HEK293 (cell line): ENCODE measurements around the gene KLF7.
A peak's percentile ranks its signal among the peaks of the same experiment; 100 is the strongest.

ENCODE experiments used
- CTCF ChIA-PET: fragments of 350-600 bp; formaldehyde crosslinking; extraction: SDS; loops from one replicate; lab custom pipeline; 2021; ENCODE audit warnings: antibody characterized with exemption; lab: Yijun Ruan, JAX
- POLR2A ChIA-PET: fragments of 300-600 bp; formaldehyde crosslinking; extraction: SDS; loops from one replicate; lab custom pipeline; 2020; ENCODE audit warnings: antibody characterized with exemption, inconsistent platforms; lab: Yijun Ruan, JAX
- H3K27ac ChIP-seq: fragments of 200-500 bp; sonication (Bioruptor generic); 2 replicates; pipeline ENCODE4 v1.5.1; 2014; ENCODE audit warnings: low read depth, low read length, control low read depth, inconsistent platforms; ENCODE audit errors: extremely low read depth
- H3K36me3 ChIP-seq, 2 experiments: fragments of 200-500 bp in 1 of 2; sonication (Bioruptor generic) in 1 of 2; 1 replicate in 1 of 2; 2 replicates in 1 of 2; pipeline ENCODE4 v1.5.1; 2014 to 2017; ENCODE audit warnings: inconsistent platforms in 2 of 2, low read length in 2 of 2; ENCODE audit not compliant: control insufficient read depth in 2 of 2, insufficient read depth in 1 of 2
- H3K4me1 ChIP-seq: fragments of 200-500 bp; sonication (Bioruptor generic); 2 replicates; pipeline ENCODE4 v1.5.1; 2014; ENCODE audit warnings: mild to moderate bottlenecking, low read length, inconsistent platforms; ENCODE audit not compliant: control insufficient read depth, insufficient read depth
- H3K4me3 ChIP-seq: 2 replicates; pipeline ENCODE4 v1.5.1; 2011; ENCODE audit warnings: low read depth, mild to moderate bottlenecking, control low read depth, low read length, moderate library complexity
- H3K9me3 ChIP-seq: fragments of 200-500 bp; sonication (Bioruptor generic); 2 replicates; pipeline ENCODE4 v1.5.1; 2014; ENCODE audit warnings: low read depth, low read length, inconsistent platforms; ENCODE audit not compliant: control insufficient read depth, insufficient read depth
- BCL11B ChIP-seq: fragments of 450-650 bp; formaldehyde crosslinking; IDR thresholded peaks from 2 replicates; pipeline ENCODE4 v1.5.1; 2016; ENCODE audit warnings: low read depth, missing biosample characterization, missing genetic modification characterization
- GFI1B ChIP-seq: fragments of 450-650 bp; formaldehyde crosslinking; IDR thresholded peaks from 2 replicates; pipeline ENCODE4 v1.5.1; 2016; ENCODE audit warnings: missing biosample characterization, missing genetic modification characterization
- KLF16 ChIP-seq: fragments of 450-650 bp; formaldehyde crosslinking; IDR thresholded peaks from 2 replicates; pipeline ENCODE4 v1.5.1; 2017; ENCODE audit warnings: missing biosample characterization, missing genetic modification characterization
- PRDM6 ChIP-seq: fragments of 450-650 bp; formaldehyde crosslinking; IDR thresholded peaks from 2 replicates; pipeline ENCODE4 v1.5.1; 2017; ENCODE audit warnings: missing biosample characterization, missing genetic modification characterization
- REST ChIP-seq: fragments of 450-650 bp; formaldehyde crosslinking; IDR thresholded peaks from 2 replicates; pipeline ENCODE4 v1.5.1; 2016; ENCODE audit warnings: missing biosample characterization, missing genetic modification characterization
- TCF7L2 ChIP-seq: IDR thresholded peaks from 2 replicates; pipeline ENCODE4 v1.6.1; 2011; ENCODE audit warnings: low read depth, mild to moderate bottlenecking, inconsistent platforms, low read length, moderate library complexity, borderline replicate concordance
- WT1 ChIP-seq: fragments of 450-650 bp; formaldehyde crosslinking; IDR thresholded peaks from 2 replicates; pipeline ENCODE4 v1.5.1; 2016; ENCODE audit warnings: missing biosample characterization, missing genetic modification characterization
- YY2 ChIP-seq: fragments of 450-650 bp; formaldehyde crosslinking; IDR thresholded peaks from 2 replicates; pipeline ENCODE4 v1.5.1; 2016; ENCODE audit warnings: missing biosample characterization, missing genetic modification characterization
- ZBTB48 ChIP-seq: fragments of 450-650 bp; formaldehyde crosslinking; IDR thresholded peaks from 2 replicates; pipeline ENCODE4 v1.5.1; 2016; ENCODE audit warnings: missing biosample characterization, missing genetic modification characterization
- ZIC2 ChIP-seq: fragments of 450-650 bp; formaldehyde crosslinking; IDR thresholded peaks from 2 replicates; pipeline ENCODE4 v1.5.1; 2016; ENCODE audit warnings: missing biosample characterization, missing genetic modification characterization
- ZNF155 ChIP-seq: fragments of 450-650 bp; formaldehyde crosslinking; IDR thresholded peaks from 2 replicates; pipeline ENCODE4 v1.5.1; 2016; ENCODE audit warnings: missing biosample characterization, missing genetic modification characterization
- ZNF169 ChIP-seq: fragments of 450-650 bp; formaldehyde crosslinking; IDR thresholded peaks from 2 replicates; pipeline ENCODE4 v1.5.1; 2016; ENCODE audit warnings: missing biosample characterization, missing genetic modification characterization
- ZNF2 ChIP-seq: fragments of 450-650 bp; formaldehyde crosslinking; IDR thresholded peaks from 2 replicates; pipeline ENCODE4 v1.5.1; 2016; ENCODE audit warnings: missing biosample characterization, missing genetic modification characterization
- ZNF350 ChIP-seq: fragments of 450-650 bp; formaldehyde crosslinking; IDR thresholded peaks from 2 replicates; pipeline ENCODE4 v1.5.0; 2017; ENCODE audit warnings: missing biosample characterization, mild to moderate bottlenecking, missing genetic modification characterization
- ZNF626 ChIP-seq: fragments of 450-650 bp; sonication (Bioruptor Pico); formaldehyde crosslinking; IDR thresholded peaks from 2 replicates; pipeline ENCODE4 v1.5.1; 2018; ENCODE audit warnings: missing biosample characterization, missing genetic modification characterization, inconsistent platforms
- ZNF658 ChIP-seq: fragments of 450-650 bp; formaldehyde crosslinking; IDR thresholded peaks from 2 replicates; pipeline ENCODE4; 2016; ENCODE audit warnings: missing biosample characterization, missing genetic modification characterization
- ZNF776 ChIP-seq: fragments of 450-650 bp; formaldehyde crosslinking; IDR thresholded peaks from 2 replicates; pipeline ENCODE4 v1.5.0; 2017; ENCODE audit warnings: missing biosample characterization, missing genetic modification characterization, borderline replicate concordance
- ZNF837 ChIP-seq: fragments of 450-650 bp; formaldehyde crosslinking; IDR thresholded peaks from 2 replicates; pipeline ENCODE4 v1.5.1; 2016; ENCODE audit warnings: missing biosample characterization, missing genetic modification characterization
- ZXDB ChIP-seq: fragments of 450-650 bp; formaldehyde crosslinking; IDR thresholded peaks from 2 replicates; pipeline ENCODE4 v1.5.1; 2016; ENCODE audit warnings: missing biosample characterization, missing genetic modification characterization
- TF ChIP-seq, protein P1 (sequence below): fragments of 450-650 bp; formaldehyde crosslinking; IDR thresholded peaks from 2 replicates; pipeline ENCODE4 v1.5.1; 2016; ENCODE audit warnings: missing biosample characterization, missing genetic modification characterization, borderline replicate concordance
- TF ChIP-seq, protein P2 (sequence below): IDR thresholded peaks from 2 replicates; pipeline ENCODE4 v1.6.1; 2011; ENCODE audit warnings: mild to moderate bottlenecking, low read depth, low read length, borderline replicate concordance

The KLF7 gene

GRCh38 chr2:207161247-207162123 is 4.3 kb downstream of the KLF7 start:
- POLR2A ChIA-PET, result no interaction called here
- TF ChIP-seq ZNF155 (no peak), ZNF350 (no peak), ZNF776 (tag by site-specific recombination) (no peak), TCF7L2 (no peak), WT1 (tag by site-specific recombination) (no peak), ZXDB (tag by site-specific recombination) (no peak), ZIC2 (tag by site-specific recombination) (no peak), ZNF2 (tag by site-specific recombination) (no peak), ZNF626 (no peak)
- Histone ChIP-seq H3K4me1 (peaks cover 6% of the 10 kb centered on the region), H3K9me3 (no peaks in the 10 kb centered on the region), H3K36me3 (no peaks in the 10 kb centered on the region), H3K27ac (no peak overlapping the region), H3K4me3 (no peak overlapping the region)
- CTCF ChIA-PET, result interaction anchor here (0.8 to 1.2 kb wide), 2 partner anchors 20 to 173 kb away, joined by 3 read pairs; no protein-coding TSS in a partner anchor

DNA sequence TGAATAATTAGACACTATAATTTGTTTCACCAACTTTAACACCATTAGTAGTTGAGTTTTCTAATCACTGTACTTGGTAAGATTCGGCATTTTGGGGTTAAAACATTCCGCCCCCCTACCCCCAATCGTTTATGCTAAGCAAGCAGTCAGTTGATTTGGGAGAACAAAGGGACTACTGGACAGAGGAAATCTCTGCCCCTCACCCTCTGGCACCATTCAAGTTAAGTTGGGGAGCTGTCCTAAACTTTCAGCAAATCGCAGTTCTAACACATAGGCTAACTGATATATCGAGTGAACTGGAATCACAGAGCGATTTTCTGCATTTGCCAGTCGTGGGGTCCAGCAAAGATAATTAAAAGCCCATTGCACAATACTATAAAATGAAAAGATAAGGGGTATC is 5.6 kb downstream of the KLF7 start:
- TF ChIP-seq YY2 (tag by site-specific recombination), result no peak
- no peak for TF ChIP-seq ZNF626
- no peak for TF ChIP-seq ZNF658 (tag by site-specific recombination)
- TF ChIP-seq GFI1B, result no peak
- peak; percentile 77 for TF ChIP-seq REST (tag by site-specific recombination)
- TF ChIP-seq ZNF169 (tag by site-specific recombination), result no peak
- TF ChIP-seq BCL11B (tag by site-specific recombination), result no peak
- no peak for TF ChIP-seq PRDM6
- TF ChIP-seq, all 188 proteins: peak for 1
- H3K4me3 ChIP-seq, result no peak overlapping the region
- no peak overlapping the region for H3K27ac ChIP-seq
- peaks cover 6% of the 10 kb centered on the region for H3K4me1 ChIP-seq
- CTCF ChIA-PET, result no interaction called here
- no peaks in the 10 kb centered on the region for H3K36me3 ChIP-seq
- no peaks in the 10 kb centered on the region for H3K9me3 ChIP-seq
- POLR2A ChIA-PET, result no interaction called here

DNA sequence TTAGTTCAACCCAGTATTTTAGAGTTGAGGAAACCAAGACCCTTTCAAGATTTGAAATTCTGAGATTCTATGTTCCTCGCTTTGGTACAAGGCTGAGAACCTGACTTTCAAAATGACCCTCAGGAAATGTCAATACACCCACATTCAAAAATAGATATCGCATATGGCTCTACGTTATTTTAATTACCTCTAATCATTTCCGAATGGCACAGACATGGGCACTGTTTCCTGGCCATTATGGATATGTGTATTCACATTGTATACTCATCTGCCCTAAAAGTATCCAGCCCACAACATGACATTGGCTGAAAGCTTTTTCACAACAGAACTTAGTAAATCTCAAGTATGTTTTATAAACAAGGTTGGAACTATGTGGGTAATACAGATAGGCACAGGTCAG is 6.7 kb downstream of the KLF7 start:
- no peak overlapping the region for H3K27ac ChIP-seq
- ChIA-PET CTCF (interaction anchor here (0.6 kb wide), 1 partner anchor 288 kb away, joined by 3 read pairs; no protein-coding TSS in a partner anchor), POLR2A (no interaction called here)
- peaks cover 6% of the 10 kb centered on the region for H3K4me1 ChIP-seq
- H3K9me3 ChIP-seq, result no peaks in the 10 kb centered on the region
- no peak overlapping the region for H3K4me3 ChIP-seq
- no peaks in the 10 kb centered on the region for H3K36me3 ChIP-seq
- no peak for TF ChIP-seq ZNF837 (tag by site-specific recombination)
- no peak for TF ChIP-seq KLF16
- TF ChIP-seq, protein P1, sequence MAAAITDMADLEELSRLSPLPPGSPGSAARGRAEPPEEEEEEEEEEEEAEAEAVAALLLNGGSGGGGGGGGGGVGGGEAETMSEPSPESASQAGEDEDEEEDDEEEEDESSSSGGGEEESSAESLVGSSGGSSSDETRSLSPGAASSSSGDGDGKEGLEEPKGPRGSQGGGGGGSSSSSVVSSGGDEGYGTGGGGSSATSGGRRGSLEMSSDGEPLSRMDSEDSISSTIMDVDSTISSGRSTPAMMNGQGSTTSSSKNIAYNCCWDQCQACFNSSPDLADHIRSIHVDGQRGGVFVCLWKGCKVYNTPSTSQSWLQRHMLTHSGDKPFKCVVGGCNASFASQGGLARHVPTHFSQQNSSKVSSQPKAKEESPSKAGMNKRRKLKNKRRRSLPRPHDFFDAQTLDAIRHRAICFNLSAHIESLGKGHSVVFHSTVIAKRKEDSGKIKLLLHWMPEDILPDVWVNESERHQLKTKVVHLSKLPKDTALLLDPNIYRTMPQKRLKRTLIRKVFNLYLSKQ (tag by site-specific recombination), result no peak
- TF ChIP-seq, protein P2, sequence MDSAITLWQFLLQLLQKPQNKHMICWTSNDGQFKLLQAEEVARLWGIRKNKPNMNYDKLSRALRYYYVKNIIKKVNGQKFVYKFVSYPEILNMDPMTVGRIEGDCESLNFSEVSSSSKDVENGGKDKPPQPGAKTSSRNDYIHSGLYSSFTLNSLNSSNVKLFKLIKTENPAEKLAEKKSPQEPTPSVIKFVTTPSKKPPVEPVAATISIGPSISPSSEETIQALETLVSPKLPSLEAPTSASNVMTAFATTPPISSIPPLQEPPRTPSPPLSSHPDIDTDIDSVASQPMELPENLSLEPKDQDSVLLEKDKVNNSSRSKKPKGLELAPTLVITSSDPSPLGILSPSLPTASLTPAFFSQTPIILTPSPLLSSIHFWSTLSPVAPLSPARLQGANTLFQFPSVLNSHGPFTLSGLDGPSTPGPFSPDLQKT, result no peak
- TF ChIP-seq ZBTB48, result no peak
- TF ChIP-seq TCF7L2, result no peak
